Measurements from ENCODE around the gene GID8.

The GID8 gene

GRCh38 chr20:62922451-62922921, 15.5 kb upstream of the GID8 start:
- no peak for DNase-seq

GRCh38 chr20:62923059-62923668, 14.8 kb upstream of the GID8 start:
- DNase-seq: peak in 1 of 14 donors; percentile 24

GRCh38 chr20:62923669-62924441, 14.1 kb upstream of the GID8 start:
- no peak for DNase-seq

GRCh38 chr20:62924442-62925075, 13.4 kb upstream of the GID8 start:
- peak in 1 of 14 donors; percentile 3 for DNase-seq

- DNase-seq: no peak
Observed at GRCh38 chr20:62925076-62925419, 12.9 kb upstream of the GID8 start.

GRCh38 chr20:62925420-62926228, 12.3 kb upstream of the GID8 start:
- DNase-seq: peak in 7 of 14 donors; percentile 20 to 70 (median 56)

GRCh38 chr20:62926229-62927127, 11.5 kb upstream of the GID8 start, which contains the start of gene DIDO1:
TSS of gene DIDO1 (minus strand) at chr20:62926505.
- peak in 13 of 14 donors; percentile 52 to 91 (median 81) for DNase-seq

- no peak for DNase-seq
Observed at GRCh38 chr20:62927128-62927705, 10.7 kb upstream of the GID8 start.

GRCh38 chr20:62928246-62928939, 9.6 kb upstream of the GID8 start:
- DNase-seq: no peak

GRCh38 chr20:62929051-62929538, 8.9 kb upstream of the GID8 start:
- DNase-seq: peak in 8 of 14 donors; percentile 5 to 60 (median 24)

- DNase-seq: no peak
Observed at GRCh38 chr20:62931464-62931863, 6.5 kb upstream of the GID8 start.

GRCh38 chr20:62933966-62934365, 4.0 kb upstream of the GID8 start:
- DNase-seq: no peak

GRCh38 chr20:62935204-62935967, 2.6 kb upstream of the GID8 start:
- DNase-seq: no peak

- no peak for DNase-seq
Observed at GRCh38 chr20:62935968-62936585, 1.9 kb upstream of the GID8 start.

- peak; percentile 87 to 97 (median 92) for DNase-seq
Observed at GRCh38 chr20:62937268-62938104, 461 bp upstream of the GID8 start.

- no peak for DNase-seq
Observed at GRCh38 chr20:62940875-62941274, 2.9 kb downstream of the GID8 start.

- no peak for DNase-seq
Observed at GRCh38 chr20:62941792-62942191, 3.8 kb downstream of the GID8 start.

GRCh38 chr20:62942456-62942855, 4.5 kb downstream of the GID8 start:
- DNase-seq: no peak
